Activated T-cell treated with anti-CD3 and anti-CD28 coated beads, Interleukin-2, amount 50 U/mL, for 4 hours (primary cell): ENCODE results near the gene PCSK7. TPM values are rescaled to one million over a fixed set of nuclear protein-coding genes. Genes with fewer than 3 reads are reported as not detected.

Experiments used
- ATAC-seq, 2 donors: fragments of 200-7000 bp; cut with Tn5 transposase; one replicate each; pipeline ENCODE4 v1.10.0; 2021
- DNase-seq: peaks from one replicate; pipeline ENCODE4 v3.0.0-alpha.2; 2020
- H3K27me3 Mint-ChIP-seq: one replicate; pipeline ENCODE4 v1.8.0; 2021; ENCODE audit warnings: low read depth, mixed read lengths
- H3K36me3 Mint-ChIP-seq: one replicate; pipeline ENCODE4 v1.8.0; 2022; ENCODE audit warnings: mixed read lengths; ENCODE audit not compliant: insufficient read depth
- H3K4me1 Mint-ChIP-seq: one replicate; pipeline ENCODE4 v1.8.0; 2021; ENCODE audit warnings: low read depth, mixed read lengths
- H3K4me3 Mint-ChIP-seq: one replicate; pipeline ENCODE4 v1.8.0; 2021; ENCODE audit warnings: mild to moderate bottlenecking, moderate library complexity, mixed read lengths
- H3K9me3 Mint-ChIP-seq: one replicate; pipeline ENCODE4 v1.8.0; 2021; ENCODE audit warnings: mixed read lengths
- total RNA-seq, 3 donors: library from RNA; stranded (reverse); gene quantifications; one replicate each; pipeline ENCODE4 v1.2.1, GENCODE V29; 2021

Gene PCSK7
- total RNA-seq, 3 donors from 2014 or later: 112 to 139 (median 123) TPM

- Mint-ChIP-seq H3K4me1 (peaks cover 6% of the 10 kb centered on the region), H3K36me3 (peaks cover 25% of the 10 kb centered on the region), H3K9me3 (no peaks in the 10 kb centered on the region), H3K4me3 (no peak overlapping the region), H3K27me3 (no peaks in the 10 kb centered on the region)
- DNase-seq (no peak), ATAC-seq (no peak)
Measured at GRCh38 chr11:117169736-117170135, 62.1 kb downstream of the PCSK7 start.

GRCh38 chr11:117166491-117166890 is 65.4 kb downstream of the PCSK7 start:
- no peak for ATAC-seq
- Mint-ChIP-seq H3K4me3 (no peak overlapping the region), H3K36me3 (peaks cover 28% of the 10 kb centered on the region), H3K27me3 (no peaks in the 10 kb centered on the region), H3K9me3 (no peaks in the 10 kb centered on the region), H3K4me1 (no peaks in the 10 kb centered on the region)
- DNase-seq: no peak

- Mint-ChIP-seq H3K4me1 (peaks cover 6% of the 10 kb centered on the region), H3K27me3 (no peaks in the 10 kb centered on the region), H3K4me3 (no peak overlapping the region), H3K36me3 (peaks cover 13% of the 10 kb centered on the region), H3K9me3 (no peaks in the 10 kb centered on the region)
- ATAC-seq (no peak), DNase-seq (no peak)
Measured at GRCh38 chr11:117160826-117161225, 71.0 kb downstream of the PCSK7 start.

GRCh38 chr11:117159892-117160291 is 72.0 kb downstream of the PCSK7 start:
- no peaks in the 10 kb centered on the region for H3K9me3 Mint-ChIP-seq
- DNase-seq (no peak), ATAC-seq (no peak)
- peaks cover 9% of the 10 kb centered on the region for H3K4me1 Mint-ChIP-seq
- H3K27me3 Mint-ChIP-seq: no peaks in the 10 kb centered on the region
- H3K36me3 Mint-ChIP-seq: peaks cover 8% of the 10 kb centered on the region
- no peak overlapping the region for H3K4me3 Mint-ChIP-seq

- no peak for ATAC-seq
- H3K9me3 Mint-ChIP-seq: no peaks in the 10 kb centered on the region
- H3K4me1 Mint-ChIP-seq: peaks cover 13% of the 10 kb centered on the region
- H3K36me3 Mint-ChIP-seq: peaks cover 10% of the 10 kb centered on the region
- H3K4me3 Mint-ChIP-seq: no peak overlapping the region
- no peaks in the 10 kb centered on the region for H3K27me3 Mint-ChIP-seq
- no peak for DNase-seq
Measured at GRCh38 chr11:117157507-117157906, 74.4 kb downstream of the PCSK7 start.

GRCh38 chr11:117154468-117154867 is 77.4 kb downstream of the PCSK7 start:
- peaks cover 10% of the 10 kb centered on the region for H3K36me3 Mint-ChIP-seq
- ATAC-seq (no peak), DNase-seq (no peak)
- peaks cover 28% of the 10 kb centered on the region for H3K4me1 Mint-ChIP-seq
- no peaks in the 10 kb centered on the region for H3K27me3 Mint-ChIP-seq
- no peak overlapping the region for H3K4me3 Mint-ChIP-seq
- H3K9me3 Mint-ChIP-seq: no peaks in the 10 kb centered on the region

Other genes starting within 250 kb of the PCSK7 start
- gene SIK3, start 133.6 kb downstream of the PCSK7 start, total RNA-seq: 10 to 100 TPM; 28.7 to 48.8 (median 36.5) TPM
- 10 to 100 TPM; 73.9 to 81.2 (median 80.0) TPM for gene PAFAH1B2, start 87.8 kb downstream of the PCSK7 start, total RNA-seq
- gene SIDT2, start 53.3 kb downstream of the PCSK7 start, total RNA-seq: 10 to 100 TPM; 11.1 to 15.4 (median 12.9) TPM
- 1 to 10 TPM; 2.5 to 3.9 (median 3.2) TPM for gene TAGLN, start 32.7 kb downstream of the PCSK7 start, total RNA-seq
- 10 to 100 TPM; 16.2 to 17.9 (median 16.9) TPM for gene RNF214, start 598 bp upstream of the PCSK7 start, total RNA-seq
- gene BACE1-AS, start 59.3 kb upstream of the PCSK7 start, total RNA-seq: 1 to 10 TPM; 3.1 to 3.3 (median 3.2) TPM
- 1 to 10 TPM in 1 of 3 donors, under 1 TPM in 2; 0.37 to 1.0 (median 0.48) TPM for gene BACE1, start 84.2 kb upstream of the PCSK7 start, total RNA-seq
- gene CEP164, start 95.8 kb upstream of the PCSK7 start, total RNA-seq: 10 to 100 TPM; 35.7 to 44.0 (median 36.5) TPM